DOHH2 (cell line): ENCODE measurements around the gene ARID4A.

Experiments used
- EZH2phosphoT487 ChIP-seq: fragments of 200-600 bp; sonication (generic); IDR thresholded peaks from 2 replicates; pipeline ENCODE4 v1.6.1; 2017; ENCODE audit warnings: borderline replicate concordance, mild to moderate bottlenecking, antibody characterized with exemption, low read length, moderate library complexity, mixed read lengths
- TF ChIP-seq, protein P1 (sequence below): fragments of 200-600 bp; sonication (generic); IDR thresholded peaks from one replicate; pipeline ENCODE4 v1.5.1; 2014; ENCODE audit warnings: antibody characterized with exemption, mild to moderate bottlenecking, low read depth, low read length; ENCODE audit not compliant: poor library complexity, severe bottlenecking

DNA sequence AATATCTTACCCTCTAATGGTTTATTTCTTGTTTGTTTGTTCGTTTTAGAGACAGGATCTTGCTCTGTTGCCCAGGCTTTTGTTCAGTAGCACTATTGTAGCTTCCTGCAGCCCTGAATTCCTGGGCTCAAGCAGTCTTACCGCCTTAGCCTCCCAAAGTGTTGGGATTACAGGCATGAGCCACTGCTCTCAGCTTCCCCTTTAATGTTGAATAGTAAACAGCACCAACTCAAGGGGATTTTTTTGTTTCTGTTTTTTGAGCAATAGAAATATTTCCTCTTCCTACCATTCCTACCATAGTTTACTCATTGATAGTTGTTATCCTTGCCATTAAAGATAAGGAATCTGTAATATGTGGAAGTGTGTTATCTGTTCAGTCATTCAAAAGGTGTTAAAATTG lies 10.7 kb downstream of the ARID4A start:
- TF ChIP-seq, protein P1, sequence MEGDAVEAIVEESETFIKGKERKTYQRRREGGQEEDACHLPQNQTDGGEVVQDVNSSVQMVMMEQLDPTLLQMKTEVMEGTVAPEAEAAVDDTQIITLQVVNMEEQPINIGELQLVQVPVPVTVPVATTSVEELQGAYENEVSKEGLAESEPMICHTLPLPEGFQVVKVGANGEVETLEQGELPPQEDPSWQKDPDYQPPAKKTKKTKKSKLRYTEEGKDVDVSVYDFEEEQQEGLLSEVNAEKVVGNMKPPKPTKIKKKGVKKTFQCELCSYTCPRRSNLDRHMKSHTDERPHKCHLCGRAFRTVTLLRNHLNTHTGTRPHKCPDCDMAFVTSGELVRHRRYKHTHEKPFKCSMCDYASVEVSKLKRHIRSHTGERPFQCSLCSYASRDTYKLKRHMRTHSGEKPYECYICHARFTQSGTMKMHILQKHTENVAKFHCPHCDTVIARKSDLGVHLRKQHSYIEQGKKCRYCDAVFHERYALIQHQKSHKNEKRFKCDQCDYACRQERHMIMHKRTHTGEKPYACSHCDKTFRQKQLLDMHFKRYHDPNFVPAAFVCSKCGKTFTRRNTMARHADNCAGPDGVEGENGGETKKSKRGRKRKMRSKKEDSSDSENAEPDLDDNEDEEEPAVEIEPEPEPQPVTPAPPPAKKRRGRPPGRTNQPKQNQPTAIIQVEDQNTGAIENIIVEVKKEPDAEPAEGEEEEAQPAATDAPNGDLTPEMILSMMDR: no peak
- TF ChIP-seq EZH2phosphoT487: no peak
